KMS-11 (cell line): ENCODE results near the gene MPEG1.

Experiments used
- H2AFZ ChIP-seq: fragments of 200-600 bp; sonication (generic); 2 replicates; pipeline ENCODE4 v1.6.1; 2016; ENCODE audit warnings: antibody characterized with exemption, mixed run types, low read depth
- H3K27ac ChIP-seq: fragments of 200-600 bp; sonication (generic); 2 replicates; pipeline ENCODE4 v1.6.1; 2016; ENCODE audit warnings: mild to moderate bottlenecking, mixed run types
- H3K27me3 ChIP-seq: fragments of 200-600 bp; sonication (generic); 2 replicates; pipeline ENCODE4 v1.6.1; 2017; ENCODE audit warnings: mild to moderate bottlenecking, low read depth, mixed run types, moderate library complexity; ENCODE audit not compliant: insufficient read depth
- H3K36me3 ChIP-seq: fragments of 200-600 bp; sonication (generic); 2 replicates; pipeline ENCODE4 v1.6.1; 2017; ENCODE audit warnings: mild to moderate bottlenecking, mixed run types; ENCODE audit not compliant: insufficient read depth
- H3K4me1 ChIP-seq: fragments of 200-600 bp; sonication (generic); 2 replicates; pipeline ENCODE4 v1.6.1; 2016; ENCODE audit warnings: mild to moderate bottlenecking, low read depth, mixed run types; ENCODE audit not compliant: poor library complexity, severe bottlenecking
- H3K4me2 ChIP-seq: fragments of 200-600 bp; sonication (generic); 2 replicates; pipeline ENCODE4 v1.7.0; 2016; ENCODE audit warnings: mild to moderate bottlenecking, mixed run types
- H3K4me3 ChIP-seq: fragments of 200-600 bp; sonication (generic); IDR thresholded peaks from 2 replicates; pipeline ENCODE4 v1.6.1; 2017; ENCODE audit warnings: low read depth, low read length, mixed read lengths; ENCODE audit not compliant: insufficient read depth
- H3K79me2 ChIP-seq: fragments of 200-600 bp; sonication (generic); 2 replicates; pipeline ENCODE4 v1.6.1; 2016; ENCODE audit warnings: low read depth, mixed run types; ENCODE audit not compliant: insufficient read depth
- H3K9ac ChIP-seq: fragments of 200-600 bp; sonication (generic); 2 replicates; pipeline ENCODE4 v1.6.1; 2016; ENCODE audit warnings: mild to moderate bottlenecking, mixed run types
- H4K20me1 ChIP-seq: fragments of 200-600 bp; sonication (generic); 2 replicates; pipeline ENCODE4 v1.6.1; 2016; ENCODE audit warnings: mild to moderate bottlenecking, mixed run types; ENCODE audit not compliant: insufficient read depth
- CTCF ChIP-seq: fragments of 200-600 bp; sonication (generic); conservative IDR thresholded peaks from 2 replicates; pipeline ENCODE4 v1.6.1; 2017; ENCODE audit warnings: low read depth, mild to moderate bottlenecking, antibody characterized with exemption, low read length, moderate library complexity, mixed read lengths

The MPEG1 gene

GRCh38 chr11:59259047-59259446, 46.3 kb upstream of the MPEG1 start:
- Histone ChIP-seq H3K36me3 (no peaks in the 10 kb centered on the region), H3K4me2 (no peak overlapping the region), H3K27me3 (no peaks in the 10 kb centered on the region), H3K4me3 (no peak overlapping the region), H3K9ac (no peak overlapping the region), H3K27ac (no peak overlapping the region), H3K79me2 (no peaks in the 10 kb centered on the region), H4K20me1 (no peaks in the 10 kb centered on the region), H3K4me1 (no peaks in the 10 kb centered on the region), H2AFZ (no peak overlapping the region)
- no peak for TF ChIP-seq CTCF

GRCh38 chr11:59255281-59255680, 42.6 kb upstream of the MPEG1 start:
- H3K4me3 ChIP-seq = no peak overlapping the region
- no peak overlapping the region for H3K27ac ChIP-seq
- no peak overlapping the region for H3K9ac ChIP-seq
- H3K27me3 ChIP-seq = no peaks in the 10 kb centered on the region
- no peaks in the 10 kb centered on the region for H3K79me2 ChIP-seq
- no peaks in the 10 kb centered on the region for H3K36me3 ChIP-seq
- H2AFZ ChIP-seq = no peak overlapping the region
- no peaks in the 10 kb centered on the region for H4K20me1 ChIP-seq
- no peaks in the 10 kb centered on the region for H3K4me1 ChIP-seq
- TF ChIP-seq CTCF = no peak
- no peak overlapping the region for H3K4me2 ChIP-seq

- no peak overlapping the region for H3K9ac ChIP-seq
- H3K27ac ChIP-seq = no peak overlapping the region
These were observed 41.6 kb upstream of the MPEG1 start for GRCh38 chr11:59254286-59254685.

GRCh38 chr11:59253001-59253400, 40.3 kb upstream of the MPEG1 start:
- Histone ChIP-seq H3K9ac (no peak overlapping the region), H4K20me1 (no peaks in the 10 kb centered on the region), H3K27me3 (no peaks in the 10 kb centered on the region), H3K4me3 (no peak overlapping the region), H3K4me1 (no peaks in the 10 kb centered on the region), H3K36me3 (no peaks in the 10 kb centered on the region), H3K79me2 (no peaks in the 10 kb centered on the region), H3K27ac (no peak overlapping the region), H2AFZ (no peak overlapping the region), H3K4me2 (no peak overlapping the region)
- no peak for TF ChIP-seq CTCF

More at GRCh38 chr11:59254286-59254685, 41.6 kb upstream of the MPEG1 start:
- H3K4me3 ChIP-seq = no peak overlapping the region
- no peak overlapping the region for H3K4me2 ChIP-seq
- H3K79me2 ChIP-seq = no peaks in the 10 kb centered on the region
- no peak overlapping the region for H2AFZ ChIP-seq
- H3K36me3 ChIP-seq = no peaks in the 10 kb centered on the region
- TF ChIP-seq CTCF = no peak
- no peaks in the 10 kb centered on the region for H4K20me1 ChIP-seq
- H3K4me1 ChIP-seq = no peaks in the 10 kb centered on the region
- no peaks in the 10 kb centered on the region for H3K27me3 ChIP-seq
